Astrocyte of the spinal cord (primary cell): ENCODE measurements around the gene PPP1R14C.
"Not testable (repeated sequence)": the region's sequence is repeated elsewhere in the genome, so short reads cannot be mapped to it uniquely, and the experiment has no call there.

Experiments used
- DNase-seq: peaks from one replicate; pipeline ENCODE4 v3.0.0; 2011; ENCODE audit warnings: low read depth, low spot score
- H3K4me3 ChIP-seq: 2 replicates; pipeline ENCODE4 v1.5.1; 2011; ENCODE audit warnings: low read depth, mild to moderate bottlenecking, low read length, moderate library complexity
- in situ Hi-C: cut with HindIII; loops from 2 replicates; pipeline ENCODE4 v1.10.0; 2017; ENCODE audit warnings: low sequenced_read_pairs
- TF ChIP-seq, protein P1 (sequence below): IDR thresholded peaks from 2 replicates; pipeline ENCODE4 v1.5.1; 2012; ENCODE audit warnings: low read depth, mild to moderate bottlenecking, low read length, inconsistent platforms

PPP1R14C gene

DNA sequence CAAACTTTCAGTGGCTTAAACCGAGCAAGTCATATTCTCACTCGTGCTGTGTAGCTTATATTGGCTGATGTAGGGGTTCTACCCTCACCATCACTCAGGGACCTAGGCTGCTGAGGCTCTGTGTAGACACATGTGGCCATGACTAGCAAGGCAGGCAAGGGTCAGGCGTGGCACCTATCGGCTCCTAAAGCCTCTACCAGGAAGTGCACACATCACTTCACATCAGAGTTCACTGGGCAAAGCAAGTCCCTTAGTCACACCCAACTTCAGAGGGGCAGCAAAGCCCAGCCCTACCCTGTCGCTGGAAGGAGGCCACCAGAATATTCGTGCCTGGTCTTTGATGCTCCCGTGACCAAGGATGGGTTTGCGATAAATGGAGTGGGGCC is 42.9 kb downstream of the PPP1R14C start:
- TF ChIP-seq, protein P1, sequence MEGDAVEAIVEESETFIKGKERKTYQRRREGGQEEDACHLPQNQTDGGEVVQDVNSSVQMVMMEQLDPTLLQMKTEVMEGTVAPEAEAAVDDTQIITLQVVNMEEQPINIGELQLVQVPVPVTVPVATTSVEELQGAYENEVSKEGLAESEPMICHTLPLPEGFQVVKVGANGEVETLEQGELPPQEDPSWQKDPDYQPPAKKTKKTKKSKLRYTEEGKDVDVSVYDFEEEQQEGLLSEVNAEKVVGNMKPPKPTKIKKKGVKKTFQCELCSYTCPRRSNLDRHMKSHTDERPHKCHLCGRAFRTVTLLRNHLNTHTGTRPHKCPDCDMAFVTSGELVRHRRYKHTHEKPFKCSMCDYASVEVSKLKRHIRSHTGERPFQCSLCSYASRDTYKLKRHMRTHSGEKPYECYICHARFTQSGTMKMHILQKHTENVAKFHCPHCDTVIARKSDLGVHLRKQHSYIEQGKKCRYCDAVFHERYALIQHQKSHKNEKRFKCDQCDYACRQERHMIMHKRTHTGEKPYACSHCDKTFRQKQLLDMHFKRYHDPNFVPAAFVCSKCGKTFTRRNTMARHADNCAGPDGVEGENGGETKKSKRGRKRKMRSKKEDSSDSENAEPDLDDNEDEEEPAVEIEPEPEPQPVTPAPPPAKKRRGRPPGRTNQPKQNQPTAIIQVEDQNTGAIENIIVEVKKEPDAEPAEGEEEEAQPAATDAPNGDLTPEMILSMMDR = no peak
- H3K4me3 ChIP-seq = no peak overlapping the region
- no peak for DNase-seq
- in situ Hi-C loops = no loop called here

DNA sequence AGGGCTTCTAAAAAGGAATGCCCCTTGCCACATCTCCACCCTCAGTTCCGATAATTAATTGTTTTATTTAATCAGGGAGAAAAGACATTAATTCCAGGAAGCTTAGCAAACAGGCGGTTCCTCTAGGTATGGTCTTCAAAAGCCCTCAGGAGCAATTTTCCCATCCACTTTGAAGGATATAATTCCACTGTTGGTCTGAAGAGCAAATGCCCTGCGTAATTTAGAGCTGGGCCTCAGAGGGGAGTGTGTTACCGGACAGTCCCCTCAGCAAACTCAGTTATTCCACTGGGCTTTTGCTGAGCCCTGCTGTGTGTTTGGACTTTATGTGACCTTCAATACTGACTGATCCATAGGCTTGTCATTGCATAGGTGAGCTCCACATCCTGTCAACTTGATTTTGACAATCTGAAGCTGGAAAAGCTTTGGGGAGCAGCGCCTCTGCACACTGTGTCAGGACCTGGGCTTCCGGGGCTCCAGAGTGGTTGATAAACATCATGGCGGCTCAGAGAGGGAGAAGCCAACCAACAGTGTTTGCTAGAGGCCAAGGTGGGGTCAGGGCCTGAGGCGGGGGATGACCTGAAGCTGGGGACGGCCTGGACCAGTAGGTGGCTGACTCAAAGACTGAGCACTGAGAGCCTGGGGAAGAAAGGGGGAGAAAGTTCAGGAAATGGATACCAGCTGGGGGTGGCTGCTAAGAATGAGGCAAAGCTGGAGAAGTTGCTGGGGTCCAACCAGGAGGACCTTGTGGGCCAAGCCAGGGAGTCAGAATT is 43.5 kb downstream of the PPP1R14C start:
- TF ChIP-seq, protein P1 = no peak
- no peak overlapping the region for H3K4me3 ChIP-seq
- no peak for DNase-seq
- in situ Hi-C loops = no loop called here

DNA sequence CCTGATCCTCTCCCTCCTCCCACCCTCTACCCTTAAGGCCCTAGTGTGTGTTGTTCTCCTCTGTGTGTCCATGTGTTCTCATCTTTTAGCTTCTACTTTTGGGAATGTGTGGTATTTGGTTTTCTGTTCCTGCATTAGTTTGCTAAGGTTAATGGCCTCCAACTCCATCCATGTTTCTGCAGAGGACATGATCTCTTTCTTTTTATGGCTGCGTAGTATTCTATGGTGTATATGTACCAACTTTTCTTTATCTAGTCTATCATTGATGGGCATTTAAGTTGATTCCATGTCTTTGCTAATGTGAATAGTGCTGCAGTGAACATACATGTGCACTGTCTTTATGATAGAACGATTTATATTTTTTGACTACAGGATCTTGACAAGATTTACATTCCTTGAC is 44.6 kb downstream of the PPP1R14C start:
- in situ Hi-C loops, DNase-seq: not testable (repeated sequence)

DNA sequence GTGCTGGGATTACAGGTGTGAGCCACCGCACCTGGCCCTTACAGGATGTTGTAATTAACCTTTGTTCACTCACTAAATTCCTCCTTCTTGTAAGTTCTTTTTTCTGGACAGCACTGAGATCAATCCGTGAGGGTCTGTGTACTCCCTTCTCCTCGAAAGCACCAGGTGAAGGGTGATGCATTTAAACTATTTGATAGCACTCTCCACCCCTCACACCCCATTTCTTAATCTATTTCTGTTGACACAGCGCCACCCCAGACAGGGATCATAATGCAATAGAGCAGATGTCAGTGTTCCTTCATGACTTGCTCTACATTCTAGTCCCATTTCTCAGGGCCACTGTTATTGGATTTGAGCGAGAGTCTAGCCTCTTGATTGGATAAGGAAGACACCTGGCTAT is 46.3 kb downstream of the PPP1R14C start:
- in situ Hi-C loops = no loop called here
- no peak for DNase-seq
- no peak overlapping the region for H3K4me3 ChIP-seq
- TF ChIP-seq, protein P1 = no peak

More for the DNA sequence above, 44.6 kb downstream of the PPP1R14C start:
- not testable (repeated sequence) for H3K4me3 ChIP-seq

DNA sequence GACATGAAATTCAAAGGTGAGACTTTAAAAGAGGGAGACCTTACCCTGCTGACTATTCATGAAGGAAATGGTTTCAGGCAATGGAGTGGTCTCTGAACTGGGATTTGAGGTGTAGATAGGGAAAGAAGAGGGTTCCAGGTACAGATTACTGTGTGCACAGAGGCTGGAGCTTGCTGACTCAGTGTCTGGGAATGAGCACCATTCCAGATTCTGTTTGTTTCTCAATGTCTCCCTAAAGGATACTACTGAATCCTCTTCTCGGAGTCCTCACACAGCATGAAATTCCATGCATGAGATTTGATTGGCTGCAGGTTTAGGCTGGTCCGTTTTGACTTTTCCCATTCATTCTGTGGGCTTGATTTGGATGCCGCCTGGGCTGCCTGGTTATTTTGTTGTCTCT is 49.0 kb downstream of the PPP1R14C start:
- in situ Hi-C loops = no loop called here
- no peak overlapping the region for H3K4me3 ChIP-seq
- TF ChIP-seq, protein P1 = no peak
- DNase-seq = no peak

DNA sequence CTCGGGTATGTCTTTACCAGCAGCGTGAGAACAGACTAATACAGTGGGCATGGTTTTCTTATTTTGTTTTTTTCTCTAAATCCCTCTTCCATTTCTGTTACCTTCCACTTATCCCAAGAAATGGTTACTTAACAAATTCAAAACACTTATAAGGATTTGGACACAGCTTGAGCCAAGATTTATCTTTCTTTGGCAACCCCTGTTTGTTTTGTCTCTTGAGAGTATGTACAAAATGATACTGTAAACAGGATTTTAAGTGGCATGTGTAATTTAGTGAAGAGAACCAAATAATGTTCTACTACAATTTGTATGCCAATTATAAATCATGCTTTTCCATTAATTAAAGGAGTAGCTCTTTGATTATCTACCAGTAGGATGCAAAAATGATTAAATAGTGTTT is 51.4 kb downstream of the PPP1R14C start:
- in situ Hi-C loops = no loop called here

DNA sequence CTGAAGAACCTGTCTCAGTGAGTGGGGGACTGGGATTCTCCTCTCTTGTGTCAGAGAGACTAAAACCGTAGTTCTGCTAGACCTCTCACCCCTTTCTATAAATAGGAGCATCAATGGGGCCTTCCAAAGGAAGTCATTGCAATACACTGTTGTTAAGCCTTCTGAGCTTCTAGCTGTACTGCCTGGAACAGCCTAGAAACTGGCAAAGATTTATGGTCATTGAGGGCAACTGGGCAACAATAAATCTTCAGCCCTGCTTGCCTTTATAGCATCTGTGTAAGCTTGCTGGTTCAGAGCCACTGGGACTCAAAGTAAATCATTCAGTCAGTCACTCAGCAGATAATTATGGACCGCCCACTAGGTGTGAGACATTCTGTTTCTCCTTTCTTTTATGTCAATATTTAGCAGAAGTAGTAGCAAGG is 53.2 kb downstream of the PPP1R14C start:
- in situ Hi-C loops = no loop called here
- TF ChIP-seq, protein P1 = no peak
- no peak for DNase-seq
- no peak overlapping the region for H3K4me3 ChIP-seq

More for the DNA sequence above, 51.4 kb downstream of the PPP1R14C start:
- H3K4me3 ChIP-seq = no peak overlapping the region
- TF ChIP-seq, protein P1 = no peak
- no peak for DNase-seq
